Measurements from ENCODE around the gene PPP3R1. TPM values are rescaled to one million over a fixed set of nuclear protein-coding genes. Genes with fewer than 3 reads are reported as not detected.
A peak's percentile ranks its signal among the peaks of the same experiment; 100 is the strongest.

The PPP3R1 gene
- total and polyA plus RNA-seq, 2 donors from 2014 or later: 18.3 to 50.8 TPM

- DNase-seq (no peak), FAIRE-seq (no peak)
- H3K9me3 ChIP-seq (ENCODE audit: control insufficient read depth in 2 of 3, insufficient read depth in 1 of 3, low read length in 3 of 3): no peaks in the 10 kb centered on the region
- H3K36me3 ChIP-seq (ENCODE audit: control insufficient read depth in 2 of 3, insufficient read depth in 3 of 3, low read length in 3 of 3): no peaks in the 10 kb centered on the region
- H3K4me3 ChIP-seq (ENCODE audit: low read length in 3 of 3): peak overlapping the region; percentile 85 to 97 (median 90)
- intact Hi-C loops (cut with DNase I): no loop called here
- TF ChIP-seq CTCF (IDR thresholded peaks at IDR 0.05; ENCODE audit: borderline replicate concordance, extremely low read depth, insufficient read depth): no peak
- peak overlapping the region; percentile 15 to 90 (median 81) for H3K9ac ChIP-seq (ENCODE audit: low read length in 3 of 3)
- H3K27me3 ChIP-seq (ENCODE audit: control insufficient read depth, insufficient read depth, low read length): no peaks in the 10 kb centered on the region
- peaks cover 0 to 16% (median 13%) of the 10 kb centered on the region in 3 donors for H3K4me1 ChIP-seq (ENCODE audit: control insufficient read depth in 2 of 3, insufficient read depth in 2 of 3, low read depth in 1 of 3, low read length in 3 of 3)
- H3K27ac ChIP-seq (ENCODE audit: low read depth in 2 of 2, low read length in 2 of 2): peak overlapping the region in 1 of 2 donors; percentile 98
Observed at GRCh38 chr2:68250196-68250595, 2.1 kb downstream of the PPP3R1 start.

GRCh38 chr2:68248806-68249205 lies 3.5 kb downstream of the PPP3R1 start:
- H3K4me3 ChIP-seq (ENCODE audit: low read length in 3 of 3): no peak overlapping the region
- intact Hi-C loops (cut with DNase I): no loop called here
- peaks cover 0 to 17% (median 13%) of the 10 kb centered on the region in 3 donors for H3K4me1 ChIP-seq (ENCODE audit: control insufficient read depth in 2 of 3, insufficient read depth in 2 of 3, low read depth in 1 of 3, low read length in 3 of 3)
- H3K27ac ChIP-seq (ENCODE audit: low read depth in 2 of 2, low read length in 2 of 2): no peak overlapping the region
- DNase-seq (no peak), FAIRE-seq (no peak)
- H3K27me3 ChIP-seq (ENCODE audit: control insufficient read depth, insufficient read depth, low read length): no peaks in the 10 kb centered on the region
- no peak for TF ChIP-seq CTCF (IDR thresholded peaks at IDR 0.05; ENCODE audit: borderline replicate concordance, extremely low read depth, insufficient read depth)
- no peaks in the 10 kb centered on the region for H3K9me3 ChIP-seq (ENCODE audit: control insufficient read depth in 2 of 3, insufficient read depth in 1 of 3, low read length in 3 of 3)
- H3K9ac ChIP-seq (ENCODE audit: low read length in 3 of 3): no peak overlapping the region
- H3K36me3 ChIP-seq (ENCODE audit: control insufficient read depth in 2 of 3, insufficient read depth in 3 of 3, low read length in 3 of 3): no peaks in the 10 kb centered on the region

GRCh38 chr2:68248361-68248760 lies 4.0 kb downstream of the PPP3R1 start:
- FAIRE-seq (no peak), DNase-seq (no peak)
- Histone ChIP-seq H3K4me3 (ENCODE audit: low read length in 3 of 3) (no peak overlapping the region), H3K36me3 (ENCODE audit: control insufficient read depth in 2 of 3, insufficient read depth in 3 of 3, low read length in 3 of 3) (no peaks in the 10 kb centered on the region), H3K9me3 (ENCODE audit: control insufficient read depth in 2 of 3, insufficient read depth in 1 of 3, low read length in 3 of 3) (no peaks in the 10 kb centered on the region), H3K4me1 (ENCODE audit: control insufficient read depth in 2 of 3, insufficient read depth in 2 of 3, low read depth in 1 of 3, low read length in 3 of 3) (peaks cover 0 to 17% (median 13%) of the 10 kb centered on the region in 3 donors), H3K27me3 (ENCODE audit: control insufficient read depth, insufficient read depth, low read length) (no peaks in the 10 kb centered on the region), H3K9ac (ENCODE audit: low read length in 3 of 3) (peak overlapping the region in 1 of 3 donors; percentile 10), H3K27ac (ENCODE audit: low read depth in 2 of 2, low read length in 2 of 2) (no peak overlapping the region)
- no peak for TF ChIP-seq CTCF (IDR thresholded peaks at IDR 0.05; ENCODE audit: borderline replicate concordance, extremely low read depth, insufficient read depth)
- intact Hi-C loops (cut with DNase I): no loop called here

GRCh38 chr2:68246396-68246795 lies 5.9 kb downstream of the PPP3R1 start:
- intact Hi-C loops (cut with DNase I): no loop called here
- no peak overlapping the region for H3K27ac ChIP-seq (ENCODE audit: low read depth in 2 of 2, low read length in 2 of 2)
- no peak overlapping the region for H3K4me3 ChIP-seq (ENCODE audit: low read length in 3 of 3)
- H3K9me3 ChIP-seq (ENCODE audit: control insufficient read depth in 2 of 3, insufficient read depth in 1 of 3, low read length in 3 of 3): no peaks in the 10 kb centered on the region
- no peaks in the 10 kb centered on the region for H3K27me3 ChIP-seq (ENCODE audit: control insufficient read depth, insufficient read depth, low read length)
- H3K36me3 ChIP-seq (ENCODE audit: control insufficient read depth in 2 of 3, insufficient read depth in 3 of 3, low read length in 3 of 3): no peaks in the 10 kb centered on the region
- FAIRE-seq (no peak), DNase-seq (no peak)
- no peak for TF ChIP-seq CTCF (IDR thresholded peaks at IDR 0.05; ENCODE audit: borderline replicate concordance, extremely low read depth, insufficient read depth)
- no peak overlapping the region for H3K9ac ChIP-seq (ENCODE audit: low read length in 3 of 3)
- peaks cover 0 to 17% (median 13%) of the 10 kb centered on the region in 3 donors for H3K4me1 ChIP-seq (ENCODE audit: control insufficient read depth in 2 of 3, insufficient read depth in 2 of 3, low read depth in 1 of 3, low read length in 3 of 3)
